ENCODE results near the gene SNRPA1.
"Not testable (repeated sequence)": the region's sequence is repeated elsewhere in the genome, so short reads cannot be mapped to it uniquely, and the experiment has no call there.

Gene SNRPA1

GRCh38 chr15:101288905-101289513, 6.0 kb downstream of the SNRPA1 start:
- DNase-seq = no peak

GRCh38 chr15:101287342-101287741, 7.7 kb downstream of the SNRPA1 start:
- DNase-seq = not testable (repeated sequence)

DNA sequence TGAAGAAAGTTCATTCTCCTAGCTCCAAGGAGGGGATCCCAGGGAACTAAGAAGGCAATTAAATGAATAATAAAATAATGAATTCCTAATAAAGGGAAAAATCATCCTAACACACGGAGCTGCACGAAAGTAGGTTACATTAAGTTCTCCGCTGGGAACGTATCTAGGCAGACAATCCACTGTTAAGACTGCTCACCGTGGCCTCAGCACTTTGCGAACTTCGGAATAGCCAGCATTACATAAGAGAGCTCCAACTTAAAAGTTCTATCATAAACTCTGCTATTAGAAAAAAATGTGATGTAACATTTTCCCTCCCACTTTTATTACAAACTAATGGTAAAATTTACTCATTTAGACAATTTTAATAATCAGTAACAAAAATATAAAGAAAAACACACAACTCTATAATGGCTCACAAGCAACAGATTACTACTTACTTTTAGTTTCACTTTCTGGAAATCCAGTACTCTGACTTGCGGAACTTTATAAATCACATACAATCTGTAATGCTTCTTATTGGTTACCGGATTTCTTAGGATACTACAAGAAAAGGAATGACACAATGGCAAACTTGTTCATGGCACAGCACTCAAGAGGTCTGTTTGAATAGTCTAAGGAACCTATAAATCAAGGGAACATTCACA, 8.5 kb downstream of the SNRPA1 start:
- no peak for DNase-seq

- DNase-seq = no peak
Observed at GRCh38 chr15:101283931-101284330, 11.1 kb downstream of the SNRPA1 start.

GRCh38 chr15:101280007-101280406, 15.0 kb downstream of the SNRPA1 start:
- DNase-seq = no peak

DNA sequence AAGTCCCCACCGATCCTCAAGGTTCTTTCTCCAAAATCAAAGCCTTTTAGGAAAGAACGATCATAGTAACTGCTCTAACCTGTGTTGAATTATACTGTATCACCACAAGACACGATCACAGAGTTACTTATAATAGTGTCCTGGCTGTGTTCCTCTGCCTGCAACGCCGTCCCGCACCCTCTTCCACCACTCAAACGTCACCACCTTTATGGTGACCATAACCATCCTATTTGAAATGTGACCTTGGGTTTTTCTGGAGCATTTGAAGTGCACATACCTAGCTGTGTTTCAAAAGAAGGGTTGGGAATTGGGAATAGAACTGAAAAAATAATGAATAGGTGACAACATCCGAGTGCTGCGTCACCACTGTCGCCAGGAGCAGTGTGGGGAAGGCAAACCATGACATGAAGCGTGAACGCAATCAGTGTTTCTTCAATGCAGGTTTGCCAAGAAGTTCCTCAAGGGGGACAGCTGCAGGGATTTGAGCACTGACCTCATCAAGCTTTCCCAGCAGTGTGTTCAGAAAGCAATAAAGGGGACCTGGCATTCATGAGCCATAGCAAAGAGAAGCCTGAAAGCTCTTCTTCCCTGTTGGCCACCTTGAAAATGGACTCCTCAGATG, 17.0 kb downstream of the SNRPA1 start:
- no peak for DNase-seq

DNA sequence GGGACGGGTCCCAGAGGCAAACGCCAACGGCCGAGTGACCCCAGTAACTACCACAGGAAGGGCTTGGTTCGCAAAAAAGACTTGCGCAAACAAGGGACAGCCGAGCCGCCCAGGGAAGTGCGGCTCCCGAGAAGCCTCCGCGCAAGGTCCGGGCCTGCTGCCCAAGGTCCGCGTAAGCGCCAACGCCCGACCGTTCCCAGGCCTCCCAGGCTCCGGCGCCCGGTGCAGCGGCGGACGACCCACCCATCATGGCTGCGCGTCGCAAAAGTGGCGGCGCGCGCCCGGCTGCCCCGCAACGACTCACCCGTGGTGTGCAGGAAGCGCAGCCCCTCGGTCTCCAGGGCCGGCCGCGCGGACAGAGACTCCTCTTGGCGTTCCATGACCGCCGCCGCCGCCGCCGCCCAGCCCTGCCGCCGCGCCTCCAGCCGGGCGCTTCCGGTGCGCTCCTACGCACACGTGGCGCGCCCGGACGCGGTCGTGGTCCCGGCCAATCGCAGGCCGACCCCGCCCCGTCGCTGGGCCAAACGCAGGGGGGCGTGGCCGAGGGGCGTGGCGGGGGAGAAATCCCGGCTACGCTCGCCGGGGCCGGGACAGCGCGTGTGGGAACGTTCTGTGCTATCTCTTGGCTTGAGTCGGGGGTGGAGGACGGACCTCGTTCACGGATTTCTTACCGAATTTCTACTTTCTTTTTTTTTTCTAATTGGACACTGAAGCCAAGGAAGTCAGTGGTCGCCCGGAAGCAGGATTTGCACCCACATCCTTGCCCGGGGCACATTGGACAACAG, 17.8 kb downstream of the SNRPA1 start, which contains the start of gene SELENOS:
SELENOS (minus strand) TSS at position 448 of the 785 bp plus-strand sequence; CDS start at position 380, 68 bp downstream.
- DNase-seq = peak; percentile 74 to 78

GRCh38 chr15:101276501-101277037, 18.5 kb downstream of the SNRPA1 start:
- no peak for DNase-seq

GRCh38 chr15:101275018-101275417, 20.0 kb downstream of the SNRPA1 start:
- no peak for DNase-seq

DNA sequence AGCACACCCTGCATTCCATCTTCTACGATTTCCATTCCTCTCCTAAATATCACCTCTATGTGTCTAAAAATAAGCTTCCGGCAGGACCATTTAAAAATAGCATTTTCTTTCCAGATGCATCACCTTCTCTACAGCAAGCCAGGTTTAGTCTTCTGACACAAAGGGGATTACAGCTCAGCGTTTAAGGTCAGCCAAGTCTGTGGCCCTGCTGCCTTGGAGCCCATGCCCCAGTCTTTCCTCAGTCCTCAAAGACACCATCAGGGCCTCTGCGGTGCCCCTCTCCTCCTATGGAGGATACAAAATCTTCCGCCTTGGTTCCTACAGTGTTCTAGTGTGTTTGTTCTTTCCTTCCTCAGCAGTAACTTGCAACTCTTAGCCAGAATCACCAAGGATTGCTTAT, 21.5 kb downstream of the SNRPA1 start:
- DNase-seq = no peak

- no peak for DNase-seq
Observed at GRCh38 chr15:101272584-101272983, 22.5 kb downstream of the SNRPA1 start.

DNA sequence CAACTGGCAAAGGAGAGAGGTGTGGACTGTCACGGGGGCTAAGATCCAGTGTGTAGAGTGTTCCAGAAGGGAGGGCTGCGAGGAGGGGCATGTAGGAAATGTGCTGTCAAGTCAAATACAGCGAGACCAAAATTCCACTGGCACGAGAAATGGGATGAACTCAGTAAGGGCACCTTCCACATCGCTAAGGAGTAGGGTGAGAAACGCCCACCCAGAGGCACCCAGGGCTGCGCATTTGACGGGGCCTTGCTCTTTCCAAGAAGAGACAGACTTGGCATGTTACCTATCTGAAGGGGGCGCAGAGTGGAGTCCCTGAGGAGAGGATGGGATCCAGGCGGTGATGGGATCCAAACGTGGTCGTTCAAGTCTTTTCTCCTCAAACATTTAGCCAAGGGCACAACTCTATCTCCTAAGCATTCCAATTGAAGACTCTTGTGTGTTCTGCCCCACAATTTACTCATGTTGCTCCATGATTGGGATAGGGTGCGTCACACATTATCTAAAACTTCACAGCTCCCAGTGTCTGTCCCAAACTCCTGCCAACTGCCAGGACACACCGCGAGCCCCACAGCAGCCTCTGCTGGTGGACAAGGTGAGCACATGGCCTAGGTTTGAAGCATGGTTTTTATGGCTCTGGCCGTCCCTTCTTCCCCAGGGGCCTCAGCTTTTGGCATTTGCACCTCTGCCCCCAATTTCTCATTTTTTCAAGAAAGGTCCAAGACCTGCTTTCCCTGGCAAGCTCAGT, 25.4 kb downstream of the SNRPA1 start:
- DNase-seq = no peak

DNA sequence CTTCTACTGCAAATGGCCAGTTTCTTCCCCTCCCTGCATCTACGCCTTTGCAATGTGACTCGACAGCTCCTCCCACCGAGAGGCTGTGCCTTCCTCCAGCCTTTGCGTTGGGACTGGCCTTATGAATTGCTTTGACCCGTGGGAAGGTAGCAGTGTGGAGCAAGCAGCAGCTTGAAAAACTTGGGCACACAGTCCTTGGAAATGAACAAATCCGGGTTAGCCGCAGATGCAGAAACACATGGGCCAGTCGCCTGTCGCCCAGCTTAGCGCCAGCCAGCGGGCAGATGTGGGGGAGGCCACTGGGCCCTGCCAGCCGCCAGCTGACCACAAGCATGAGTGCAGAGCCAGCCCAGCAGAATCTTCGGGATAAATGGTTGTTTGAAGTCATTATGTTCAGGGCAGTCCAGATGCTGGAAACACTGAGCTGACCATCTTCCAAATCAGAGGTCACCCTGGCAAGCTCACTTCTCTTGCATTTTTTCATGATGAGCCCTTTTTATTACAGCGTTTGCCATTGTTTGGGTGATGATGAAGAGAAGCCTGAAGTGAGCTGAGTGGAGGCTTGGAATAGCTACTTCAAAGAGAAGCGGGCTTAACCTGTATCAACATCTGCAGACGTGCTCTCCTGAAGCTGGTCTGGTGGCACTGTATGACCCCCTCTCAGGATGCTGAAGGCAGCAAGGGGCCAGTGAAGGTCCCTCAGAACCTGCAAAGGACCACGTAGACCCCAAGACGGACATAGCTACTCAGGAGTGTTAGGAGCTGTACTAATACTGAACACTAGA, 27.5 kb downstream of the SNRPA1 start:
- DNase-seq = no peak

DNA sequence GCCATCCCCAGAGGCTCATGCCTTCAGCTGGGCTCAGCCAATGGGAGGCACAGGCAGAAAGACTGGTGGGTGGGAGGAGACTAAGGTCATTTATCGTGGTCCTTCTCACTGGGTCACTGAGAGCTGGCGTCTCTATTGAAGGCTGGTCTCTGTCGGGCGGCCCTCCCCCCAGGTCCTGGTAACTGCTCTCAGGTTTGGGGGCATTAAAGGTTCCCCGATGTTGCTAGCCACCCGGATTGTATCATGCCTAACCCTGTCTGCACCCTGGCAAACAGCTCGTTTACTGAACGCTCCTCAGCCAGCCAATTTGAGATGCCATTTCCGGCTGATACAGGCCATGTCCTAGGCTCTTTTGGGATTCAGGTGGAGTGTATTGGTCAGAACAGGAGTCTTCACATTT, 28.3 kb downstream of the SNRPA1 start:
- no peak for DNase-seq

DNA sequence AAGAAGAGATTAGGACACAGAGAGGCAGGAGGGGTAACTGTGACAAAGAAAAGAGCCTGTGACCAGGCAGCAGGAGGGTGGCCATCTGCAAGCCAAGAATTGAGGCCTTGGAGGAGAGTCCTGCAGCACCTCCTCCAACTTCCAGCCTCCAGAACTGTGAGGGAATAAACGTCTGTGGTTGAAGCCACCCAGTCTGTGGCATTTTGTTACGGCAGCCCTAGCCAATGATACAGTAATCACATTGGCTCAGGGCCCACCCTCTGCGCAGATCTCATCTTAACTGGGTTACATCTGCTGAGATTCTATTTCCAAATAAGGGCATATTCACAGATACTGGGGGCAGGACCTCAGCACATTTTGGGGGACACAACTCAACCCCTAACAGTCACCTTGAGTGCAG, 29.0 kb downstream of the SNRPA1 start:
- DNase-seq = no peak

GRCh38 chr15:101264911-101265641, 30.0 kb downstream of the SNRPA1 start:
- no peak for DNase-seq

DNA sequence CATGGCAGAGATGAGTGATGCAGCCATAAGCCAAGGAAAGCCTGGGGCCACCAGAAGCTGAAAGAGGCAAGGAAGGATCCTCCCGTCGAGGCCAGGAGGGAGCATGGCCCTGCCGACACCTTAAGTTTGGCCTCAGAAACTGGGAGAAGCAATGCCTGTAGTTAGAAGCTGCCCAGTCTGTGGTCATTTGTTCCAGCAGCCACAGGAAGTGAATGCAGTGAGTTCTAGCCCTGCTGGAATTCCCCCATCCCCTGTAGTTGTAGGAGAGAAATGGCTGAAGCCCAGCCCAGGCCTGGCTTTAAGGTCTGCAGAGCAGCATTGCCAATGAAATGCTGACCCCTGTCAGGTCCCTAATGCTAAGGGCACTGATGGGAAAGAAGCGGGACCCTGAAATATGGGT, 31.0 kb downstream of the SNRPA1 start:
- no peak for DNase-seq

- DNase-seq = no peak
Observed at GRCh38 chr15:101262551-101262950, 32.5 kb downstream of the SNRPA1 start.

GRCh38 chr15:101258238-101259144, 36.6 kb downstream of the SNRPA1 start:
- peak; percentile 42 to 47 for DNase-seq

DNA sequence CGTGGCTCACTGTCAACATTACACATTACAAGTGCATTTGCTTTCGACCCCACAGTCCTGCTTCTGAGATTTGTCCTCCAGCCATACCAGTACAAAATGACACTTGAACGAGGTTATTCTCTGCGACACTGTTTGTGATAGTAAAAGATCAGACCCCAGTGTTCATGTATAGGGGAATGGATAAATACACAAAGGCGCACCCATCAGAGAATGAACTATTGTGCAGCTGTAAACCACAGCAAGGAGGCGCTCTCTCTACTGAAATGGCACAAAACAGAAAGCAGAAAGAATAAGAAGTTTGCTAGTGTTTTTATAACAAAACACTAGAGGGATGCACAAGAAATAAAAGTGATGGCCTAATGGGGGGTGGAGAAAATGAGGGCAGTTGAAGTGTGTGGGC, 38.3 kb downstream of the SNRPA1 start:
- no peak for DNase-seq

Measured in activated CD4-positive, alpha-beta T cell treated with anti-CD3 and anti-CD28 coated beads, Interleukin-2, amount 50 U/mL, for 4 hours (primary cell).